ENCODE data around the gene PTGDR.

The PTGDR gene
- total RNA-seq, result 3.8 to 9.3 (median 4.4) reads per million in 4 donors

- DNase-seq, result peak in 4 of 5 donors; percentile 10 to 40 (median 20)
These were observed at the start of gene PTGDR for GRCh38 chr14:52267501-52268278. PTGDR (plus strand) TSS chr14:52267698; CDS start chr14:52267815, 117 bp downstream.

GRCh38 chr14:52219488-52220084, 47.9 kb upstream of the PTGDR start:
- DNase-seq, result no peak

GRCh38 chr14:52220924-52221811, 46.3 kb upstream of the PTGDR start:
- peak in 1 of 5 donors; percentile 18 for DNase-seq

- DNase-seq, result no peak
These were observed 44.6 kb upstream of the PTGDR start for GRCh38 chr14:52222901-52223300.

GRCh38 chr14:52227619-52228222, 39.8 kb upstream of the PTGDR start:
- no peak for DNase-seq

- DNase-seq, result no peak
These were observed 33.8 kb upstream of the PTGDR start for GRCh38 chr14:52233693-52234092.

GRCh38 chr14:52235434-52235833, 32.1 kb upstream of the PTGDR start:
- DNase-seq, result no peak

GRCh38 chr14:52235866-52236510, 31.5 kb upstream of the PTGDR start:
- DNase-seq, result no peak

GRCh38 chr14:52238682-52239081, 28.8 kb upstream of the PTGDR start:
- DNase-seq, result no peak

GRCh38 chr14:52240623-52241022, 26.9 kb upstream of the PTGDR start:
- DNase-seq, result no peak

GRCh38 chr14:52241087-52241793, 26.3 kb upstream of the PTGDR start:
- no peak for DNase-seq

- no peak for DNase-seq
These were observed 23.2 kb upstream of the PTGDR start for GRCh38 chr14:52244328-52244727.

- no peak for DNase-seq
These were observed 22.5 kb upstream of the PTGDR start for GRCh38 chr14:52244997-52245396.

- no peak for DNase-seq
These were observed 19.4 kb upstream of the PTGDR start for GRCh38 chr14:52248057-52248456.

GRCh38 chr14:52251724-52252123, 15.8 kb upstream of the PTGDR start:
- no peak for DNase-seq

GRCh38 chr14:52253503-52253902, 14.0 kb upstream of the PTGDR start:
- no peak for DNase-seq

- no peak for DNase-seq
These were observed 13.4 kb upstream of the PTGDR start for GRCh38 chr14:52254086-52254485.

- DNase-seq, result no peak
These were observed 8.7 kb upstream of the PTGDR start for GRCh38 chr14:52258783-52259182.

GRCh38 chr14:52259434-52259833, 8.1 kb upstream of the PTGDR start:
- DNase-seq, result no peak

- DNase-seq, result no peak
These were observed 4.9 kb upstream of the PTGDR start for GRCh38 chr14:52262600-52262999.

- no peak for DNase-seq
These were observed 4.3 kb upstream of the PTGDR start for GRCh38 chr14:52263190-52263589.

- DNase-seq, result no peak
These were observed 2.2 kb upstream of the PTGDR start for GRCh38 chr14:52265253-52265652.
